GM12878 (cell line): ENCODE measurements around the gene LIN7B. TPM values are rescaled to one million over a fixed set of nuclear protein-coding genes. Genes with fewer than 3 reads are reported as not detected.

Experiments used
- ATAC-seq: fragments of 200-7000 bp; cut with Tn5 transposase; 3 replicates; pipeline ENCODE4 v1.9.1; 2020; ENCODE audit warnings: mild to moderate bottlenecking, moderate library complexity
- BruUV-seq: library from RNA; stranded (reverse); fragments of 400-500 nt; replicated peaks from 2 replicates; lab custom pipeline; 2021; lab: Mats Ljungman, UMichigan
- CTCF ChIA-PET: fragments of 300-600 bp; sonication (Branson Sonifier 250); formaldehyde crosslinking; extraction: SDS; loops from one replicate; lab custom pipeline; 2021; ENCODE audit warnings: inconsistent platforms; lab: Yijun Ruan, JAX
- POLR2A ChIA-PET: fragments of 350-600 bp; formaldehyde crosslinking; extraction: SDS; loops from one replicate; lab custom pipeline; 2021; ENCODE audit warnings: inconsistent platforms; lab: Charles Lee
- RAD21 ChIA-PET: fragments of 300-600 bp; sonication (Branson Sonifier 250); formaldehyde crosslinking; loops from one replicate; lab custom pipeline; 2023; ENCODE audit warnings: antibody characterized with exemption; ENCODE audit not compliant: unreplicated experiment; lab: Charles Lee
- SMC1A ChIA-PET: fragments of 300-600 bp; sonication (Branson Sonifier 250); formaldehyde crosslinking; loops from one replicate; lab custom pipeline; 2023; ENCODE audit not compliant: unreplicated experiment, uncharacterized antibody; lab: Charles Lee
- DNase-seq: peaks from one replicate; pipeline ENCODE4 v3.0.0-alpha.2; 2011; ENCODE audit warnings: low read depth, low spot score
- FAIRE-seq: peaks from 3 replicates; lab custom pipeline; 2011; peaks lifted over from hg19 to GRCh38; lab: Jason Lieb, UNC
- H2AFZ ChIP-seq: 2 replicates; pipeline ENCODE4 v1.6.0; 2011; ENCODE audit warnings: low read depth, low read length, control low read depth; ENCODE audit not compliant: control insufficient read depth
- H3K27ac ChIP-seq: 2 replicates; pipeline ENCODE4 v1.5.1; 2011; ENCODE audit warnings: control low read depth; ENCODE audit not compliant: control insufficient read depth, insufficient read depth
- H3K27me3 ChIP-seq, 2 experiments: replicated peaks in 1 of 2; 2 replicates each; pipeline versions ENCODE4 v1.6.0 to v1.6.1; 2011; ENCODE audit warnings: low read length in 1 of 2; ENCODE audit not compliant: control insufficient read depth in 2 of 2, insufficient read depth in 2 of 2
- H3K36me3 ChIP-seq, 2 experiments: 2 replicates each; pipeline ENCODE4 v1.5.1; 2011; ENCODE audit warnings: low read length in 1 of 2; ENCODE audit not compliant: control insufficient read depth in 2 of 2, insufficient read depth in 2 of 2
- H3K4me1 ChIP-seq: 2 replicates; pipeline ENCODE4 v1.6.1; 2011; ENCODE audit warnings: mild to moderate bottlenecking, low read length, moderate library complexity, mixed read lengths; ENCODE audit not compliant: control insufficient read depth, insufficient read depth
- H3K4me2 ChIP-seq: 2 replicates; pipeline ENCODE4 v1.6.0; 2011; ENCODE audit warnings: control low read depth; ENCODE audit not compliant: control insufficient read depth, insufficient read depth
- H3K4me3 ChIP-seq: fragments of 200-600 bp; sonication (generic); 2 replicates; pipeline ENCODE4 v1.5.1; 2016
- H3K79me2 ChIP-seq: 2 replicates; pipeline ENCODE4 v1.6.0; 2011; ENCODE audit warnings: low read length; ENCODE audit not compliant: control insufficient read depth, insufficient read depth
- H3K9ac ChIP-seq: 2 replicates; pipeline ENCODE4 v1.8.0; 2011; ENCODE audit warnings: low read length, control low read depth, mixed read lengths; ENCODE audit not compliant: control insufficient read depth, insufficient read depth
- H3K9me3 ChIP-seq: replicated peaks from 3 replicates; pipeline ENCODE4 v1.5.1; 2011; ENCODE audit warnings: mild to moderate bottlenecking, low read length; ENCODE audit not compliant: control insufficient read depth, insufficient read depth
- H4K20me1 ChIP-seq: 2 replicates; pipeline ENCODE4 v1.6.0; 2011; ENCODE audit not compliant: control insufficient read depth, insufficient read depth
- IKZF2 ChIP-seq, 2 experiments: fragments of 450-650 bp; IDR thresholded peaks; 2 replicates each; pipeline ENCODE4 v1.6.1; 2017; ENCODE audit warnings: mild to moderate bottlenecking in 2 of 2, moderate library complexity in 2 of 2
- NR2F1 ChIP-seq: fragments of 450-650 bp; conservative IDR thresholded peaks from 2 replicates; pipeline ENCODE4 v1.6.1; 2017; ENCODE audit warnings: mild to moderate bottlenecking
- ZNF24 ChIP-seq: fragments of 450-650 bp; IDR thresholded peaks from 2 replicates; pipeline ENCODE4 v1.6.1; 2017; ENCODE audit warnings: antibody characterized with exemption, mild to moderate bottlenecking
- WGBS: methylation state at CpG from one replicate; pipeline ENCODE4 v1.1.6; 2016; ENCODE audit warnings: low lambda C conversion rate; ENCODE audit not compliant: insufficient replicate concordance, insufficient coverage; ENCODE audit errors: missing lambda C conversion rate; 5-methylcytosine and 5-hydroxymethylcytosine counted together
- in situ Hi-C: fragments of 300-500 bp; cut with MboI; formaldehyde crosslinking; loops from 9 replicates; pipeline ENCODE4 v1.14.3; 2018; ENCODE audit warnings: mixed read lengths
- intact Hi-C: fragments of 100-400 bp; cut with micrococcal nuclease; formaldehyde crosslinking; loops from one replicate; pipeline ENCODE4 v1.14.2; 2022; ENCODE audit not compliant: unreplicated experiment
- polyA plus RNA-seq, 11 experiments: library from polyadenylated mRNA; depleted of rRNA in 4 of 11; unstranded in 6 of 11; stranded (reverse) in 5 of 11; fragments of >200 nt; fragmentation: Nextera tagmentation in 4 of 11; fragmentation: Illumina TruSeq in 1 of 11; extraction: Ambion mirVana in 4 of 11; extraction: Trizol in 1 of 11; gene quantifications; 1 replicate in 1 of 11; 2 replicates in 10 of 11; pipeline versions ENCODE4 v1.2.1 to v1.2.3, GENCODE V29; 2011 to 2016; ENCODE audit warnings: inconsistent platforms in 2 of 11, missing spikeins in 2 of 11, low read depth in 1 of 11
- total RNA-seq, 4 experiments: library from RNA; depleted of rRNA in 3 of 4; stranded (reverse); fragments of >200 nt in 3 of 4; fragmentation: Illumina TruSeq in 1 of 4; extraction: Trizol in 1 of 4; gene quantifications; 2 replicates each; pipeline versions ENCODE4 v1.2.1 to v1.2.3, GENCODE V29; 2013 to 2021
- TF ChIP-seq, protein P1 (sequence below): fragments of 450-650 bp; formaldehyde crosslinking; IDR thresholded peaks from 2 replicates; pipeline ENCODE4 v1.4.0; 2020; ENCODE audit warnings: mild to moderate bottlenecking, moderate library complexity
- TF ChIP-seq, protein P2 (sequence below): fragments of 450-650 bp; formaldehyde crosslinking; IDR thresholded peaks from 2 replicates; pipeline ENCODE4 v1.4.0; 2022; ENCODE audit warnings: mild to moderate bottlenecking, moderate library complexity
- TF ChIP-seq, protein P3 (sequence below): IDR thresholded peaks from 2 replicates; pipeline ENCODE4 v1.6.1; 2012; ENCODE audit warnings: low read length, inconsistent platforms

The LIN7B gene
- total and polyA plus RNA-seq, 10 of the 15 experiments (the other 5 are each of a cell fraction or from before 2014, with no cell fraction given) = 0.15 to 3.5 (median 1.6) TPM; not detected in 2

DNA sequence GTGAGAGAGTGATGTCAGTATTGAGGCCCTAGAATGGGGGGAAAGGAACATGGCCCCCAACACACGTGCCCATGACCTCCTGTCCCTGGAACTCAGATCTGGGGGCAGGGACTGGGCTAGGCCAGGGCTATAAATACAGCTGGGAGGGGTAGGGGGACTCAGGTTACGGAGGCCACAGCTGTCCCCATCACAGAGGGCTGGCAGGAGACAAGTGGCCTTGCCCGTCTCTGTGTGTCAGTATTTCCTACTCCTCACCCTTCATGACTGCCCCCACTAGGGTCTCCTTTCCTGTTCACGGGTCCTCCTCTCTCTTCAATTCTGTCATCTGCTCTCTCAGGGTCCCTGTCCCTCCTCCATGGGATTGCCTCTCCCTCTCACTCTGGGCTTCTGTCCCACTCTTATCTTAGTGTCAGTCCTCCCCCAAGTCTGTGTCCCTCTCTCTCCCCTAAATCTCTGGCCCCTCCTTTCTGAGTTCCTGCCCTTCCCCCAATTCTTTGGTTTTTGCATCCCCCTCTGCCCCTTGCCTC, 41.7 kb downstream of the LIN7B start (continued):
- TF ChIP-seq, protein P1, sequence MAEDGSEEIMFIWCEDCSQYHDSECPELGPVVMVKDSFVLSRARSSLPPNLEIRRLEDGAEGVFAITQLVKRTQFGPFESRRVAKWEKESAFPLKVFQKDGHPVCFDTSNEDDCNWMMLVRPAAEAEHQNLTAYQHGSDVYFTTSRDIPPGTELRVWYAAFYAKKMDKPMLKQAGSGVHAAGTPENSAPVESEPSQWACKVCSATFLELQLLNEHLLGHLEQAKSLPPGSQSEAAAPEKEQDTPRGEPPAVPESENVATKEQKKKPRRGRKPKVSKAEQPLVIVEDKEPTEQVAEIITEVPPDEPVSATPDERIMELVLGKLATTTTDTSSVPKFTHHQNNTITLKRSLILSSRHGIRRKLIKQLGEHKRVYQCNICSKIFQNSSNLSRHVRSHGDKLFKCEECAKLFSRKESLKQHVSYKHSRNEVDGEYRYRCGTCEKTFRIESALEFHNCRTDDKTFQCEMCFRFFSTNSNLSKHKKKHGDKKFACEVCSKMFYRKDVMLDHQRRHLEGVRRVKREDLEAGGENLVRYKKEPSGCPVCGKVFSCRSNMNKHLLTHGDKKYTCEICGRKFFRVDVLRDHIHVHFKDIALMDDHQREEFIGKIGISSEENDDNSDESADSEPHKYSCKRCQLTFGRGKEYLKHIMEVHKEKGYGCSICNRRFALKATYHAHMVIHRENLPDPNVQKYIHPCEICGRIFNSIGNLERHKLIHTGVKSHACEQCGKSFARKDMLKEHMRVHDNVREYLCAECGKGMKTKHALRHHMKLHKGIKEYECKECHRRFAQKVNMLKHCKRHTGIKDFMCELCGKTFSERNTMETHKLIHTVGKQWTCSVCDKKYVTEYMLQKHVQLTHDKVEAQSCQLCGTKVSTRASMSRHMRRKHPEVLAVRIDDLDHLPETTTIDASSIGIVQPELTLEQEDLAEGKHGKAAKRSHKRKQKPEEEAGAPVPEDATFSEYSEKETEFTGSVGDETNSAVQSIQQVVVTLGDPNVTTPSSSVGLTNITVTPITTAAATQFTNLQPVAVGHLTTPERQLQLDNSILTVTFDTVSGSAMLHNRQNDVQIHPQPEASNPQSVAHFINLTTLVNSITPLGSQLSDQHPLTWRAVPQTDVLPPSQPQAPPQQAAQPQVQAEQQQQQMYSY (CRISPR knock-in tag) = no peak

DNA sequence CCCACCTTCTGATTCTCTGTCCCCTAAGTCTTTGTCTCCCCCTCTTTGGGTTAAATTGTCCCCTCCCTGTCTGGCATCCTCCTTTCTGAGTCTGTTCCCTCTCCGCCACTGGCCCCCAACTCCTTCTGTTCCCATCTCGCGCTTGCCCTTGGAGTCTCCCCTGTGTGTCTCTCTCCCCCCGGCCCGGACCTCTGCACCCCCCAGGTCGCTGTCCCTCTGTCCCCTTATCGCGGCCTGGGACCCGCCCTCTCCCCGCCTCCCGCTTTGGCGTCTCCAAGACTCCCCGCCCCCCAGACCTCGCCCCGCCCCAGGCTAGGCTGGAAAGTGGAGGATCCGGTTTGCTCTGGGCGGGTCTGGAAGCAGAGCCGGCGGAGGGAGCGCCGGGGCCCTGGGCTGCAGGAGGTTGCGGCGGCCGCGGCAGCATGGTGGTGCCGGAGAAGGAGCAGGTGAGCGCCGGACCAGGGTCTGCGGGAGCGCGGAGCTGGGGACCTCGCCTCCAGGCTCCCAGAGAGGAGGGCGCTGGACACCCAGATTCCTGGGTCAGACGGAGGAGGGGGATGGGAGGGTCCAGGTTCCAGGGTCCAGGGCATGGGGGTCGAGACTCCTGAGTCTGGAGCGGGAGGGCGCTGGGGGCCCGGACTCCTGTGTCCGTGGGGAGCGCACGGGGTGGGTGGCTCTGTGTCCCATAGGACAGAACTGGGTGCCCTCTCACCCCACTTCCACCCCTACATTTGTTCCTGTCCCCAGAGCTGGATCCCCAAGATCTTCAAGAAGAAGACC, 43.5 kb downstream of the LIN7B start, which contains the start of gene TRPM4:
TSS of gene TRPM4 (plus strand) at position 348 of the 780 bp plus-strand sequence. CDS start at position 423, 75 bp downstream.
- WGBS = 17% methylated on average over 39 of the region's 41 CpGs
- Histone ChIP-seq H3K27me3 (peaks cover 0 to 5% of the 10 kb centered on the region in 2 experiments; a peak in 3 of 4 replicates), H3K79me2 (no peaks in the 10 kb centered on the region), H2AFZ (no peak within 1 kb of the TSS), H3K9ac (no peak within 1 kb of the TSS), H3K27ac (no peak within 1 kb of the TSS), H3K36me3 (no peaks in the 10 kb centered on the region), H4K20me1 (no peaks in the 10 kb centered on the region), H3K9me3 (no peaks in the 10 kb centered on the region; the same call in 2 of the 3 replicates), H3K4me3 (no peak within 1 kb of the TSS), H3K4me1 (no peaks in the 10 kb centered on the region), H3K4me2 (no peak within 1 kb of the TSS)
- in situ Hi-C loops = no loop called here
- TF ChIP-seq ZNF24 (no peak), IKZF2 (IDR thresholded peaks at IDR 0.05) (no peak), NR2F1 (no peak)
- TF ChIP-seq, protein P2, sequence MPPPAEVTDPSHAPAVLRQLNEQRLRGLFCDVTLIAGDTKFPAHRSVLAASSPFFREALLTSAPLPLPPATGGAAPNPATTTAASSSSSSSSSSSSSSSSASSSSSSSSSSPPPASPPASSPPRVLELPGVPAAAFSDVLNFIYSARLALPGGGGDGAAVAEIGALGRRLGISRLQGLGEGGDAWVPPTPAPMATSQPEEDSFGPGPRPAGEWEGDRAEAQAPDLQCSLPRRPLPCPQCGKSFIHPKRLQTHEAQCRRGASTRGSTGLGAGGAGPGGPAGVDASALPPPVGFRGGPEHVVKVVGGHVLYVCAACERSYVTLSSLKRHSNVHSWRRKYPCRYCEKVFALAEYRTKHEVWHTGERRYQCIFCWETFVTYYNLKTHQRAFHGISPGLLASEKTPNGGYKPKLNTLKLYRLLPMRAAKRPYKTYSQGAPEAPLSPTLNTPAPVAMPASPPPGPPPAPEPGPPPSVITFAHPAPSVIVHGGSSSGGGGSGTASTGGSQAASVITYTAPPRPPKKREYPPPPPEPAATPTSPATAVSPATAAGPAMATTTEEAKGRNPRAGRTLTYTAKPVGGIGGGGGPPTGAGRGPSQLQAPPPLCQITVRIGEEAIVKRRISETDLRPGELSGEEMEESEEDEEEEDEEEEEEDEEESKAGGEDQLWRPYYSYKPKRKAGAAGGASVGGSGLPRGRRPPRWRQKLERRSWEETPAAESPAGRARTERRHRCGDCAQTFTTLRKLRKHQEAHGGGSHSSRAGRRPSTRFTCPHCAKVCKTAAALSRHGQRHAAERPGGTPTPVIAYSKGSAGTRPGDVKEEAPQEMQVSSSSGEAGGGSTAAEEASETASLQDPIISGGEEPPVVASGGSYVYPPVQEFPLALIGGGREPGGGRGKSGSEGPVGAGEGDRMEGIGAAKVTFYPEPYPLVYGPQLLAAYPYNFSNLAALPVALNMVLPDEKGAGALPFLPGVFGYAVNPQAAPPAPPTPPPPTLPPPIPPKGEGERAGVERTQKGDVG (CRISPR knock-in tag) = no peak
- TF ChIP-seq, protein P3, sequence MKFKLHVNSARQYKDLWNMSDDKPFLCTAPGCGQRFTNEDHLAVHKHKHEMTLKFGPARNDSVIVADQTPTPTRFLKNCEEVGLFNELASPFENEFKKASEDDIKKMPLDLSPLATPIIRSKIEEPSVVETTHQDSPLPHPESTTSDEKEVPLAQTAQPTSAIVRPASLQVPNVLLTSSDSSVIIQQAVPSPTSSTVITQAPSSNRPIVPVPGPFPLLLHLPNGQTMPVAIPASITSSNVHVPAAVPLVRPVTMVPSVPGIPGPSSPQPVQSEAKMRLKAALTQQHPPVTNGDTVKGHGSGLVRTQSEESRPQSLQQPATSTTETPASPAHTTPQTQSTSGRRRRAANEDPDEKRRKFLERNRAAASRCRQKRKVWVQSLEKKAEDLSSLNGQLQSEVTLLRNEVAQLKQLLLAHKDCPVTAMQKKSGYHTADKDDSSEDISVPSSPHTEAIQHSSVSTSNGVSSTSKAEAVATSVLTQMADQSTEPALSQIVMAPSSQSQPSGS = no peak
- ATAC-seq (peak; percentile 73), DNase-seq (no peak), FAIRE-seq (no peak)
- ChIA-PET RAD21 (no interaction called here), CTCF (no interaction called here), SMC1A (no interaction called here), POLR2A (no interaction called here)
- BruUV-seq = no TSS peak
- intact Hi-C loops = no loop called here
